Astrocyte of the cerebellum (primary cell): ENCODE results near the gene WFS1.

Experiments used
- DNase-seq: peaks from one replicate; pipeline ENCODE4 v3.0.0-alpha.2; 2011; ENCODE audit warnings: low read depth
- H3K4me3 ChIP-seq: 2 replicates; pipeline ENCODE4 v1.5.1; 2011; ENCODE audit warnings: mild to moderate bottlenecking, low read depth, low read length, moderate library complexity
- in situ Hi-C: cut with HindIII; loops from 2 replicates; pipeline ENCODE4 v1.10.0; 2017; ENCODE audit warnings: low sequenced_read_pairs
- TF ChIP-seq, protein P1 (sequence below): IDR thresholded peaks from 2 replicates; pipeline ENCODE4 v1.5.1; 2012; ENCODE audit warnings: low read length, low read depth, moderate library complexity, mild to moderate bottlenecking; ENCODE audit errors: missing control alignments

The WFS1 gene

DNA sequence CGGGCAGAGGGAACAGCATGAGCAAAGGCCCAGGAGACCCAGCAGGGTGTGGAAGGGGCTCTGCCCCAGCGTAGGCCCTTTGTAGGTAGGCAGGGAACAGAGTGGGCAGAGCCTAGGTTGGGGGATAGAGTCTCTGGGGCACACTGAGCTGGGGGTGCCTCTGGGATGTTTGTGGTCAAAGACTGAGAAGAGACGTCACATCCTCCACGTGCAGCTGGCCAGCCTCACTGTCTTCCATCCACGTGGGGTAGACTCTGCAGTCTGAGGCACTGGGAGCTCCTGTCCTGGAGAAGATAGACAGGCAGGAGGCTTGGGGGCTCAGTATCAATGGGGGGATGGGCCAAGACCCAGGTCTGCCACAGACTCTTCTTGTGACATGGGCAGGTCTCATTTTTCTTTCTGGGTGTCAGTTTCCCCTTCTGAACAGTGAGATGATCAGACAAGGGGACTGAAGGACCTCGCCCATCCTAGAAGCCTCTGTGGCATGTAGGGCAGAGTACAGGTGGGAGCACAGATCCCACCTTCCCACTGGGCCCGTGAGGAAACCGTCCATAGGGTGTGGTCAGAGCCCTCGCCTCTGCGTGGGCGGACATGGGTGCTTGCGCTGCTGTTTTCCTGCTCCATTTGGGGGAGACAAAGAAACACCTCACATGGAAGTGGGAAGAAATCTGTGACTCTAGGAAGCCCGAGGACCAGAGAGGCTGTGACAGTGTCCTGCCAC, 22.9 kb downstream of the WFS1 start:
- TF ChIP-seq, protein P1, sequence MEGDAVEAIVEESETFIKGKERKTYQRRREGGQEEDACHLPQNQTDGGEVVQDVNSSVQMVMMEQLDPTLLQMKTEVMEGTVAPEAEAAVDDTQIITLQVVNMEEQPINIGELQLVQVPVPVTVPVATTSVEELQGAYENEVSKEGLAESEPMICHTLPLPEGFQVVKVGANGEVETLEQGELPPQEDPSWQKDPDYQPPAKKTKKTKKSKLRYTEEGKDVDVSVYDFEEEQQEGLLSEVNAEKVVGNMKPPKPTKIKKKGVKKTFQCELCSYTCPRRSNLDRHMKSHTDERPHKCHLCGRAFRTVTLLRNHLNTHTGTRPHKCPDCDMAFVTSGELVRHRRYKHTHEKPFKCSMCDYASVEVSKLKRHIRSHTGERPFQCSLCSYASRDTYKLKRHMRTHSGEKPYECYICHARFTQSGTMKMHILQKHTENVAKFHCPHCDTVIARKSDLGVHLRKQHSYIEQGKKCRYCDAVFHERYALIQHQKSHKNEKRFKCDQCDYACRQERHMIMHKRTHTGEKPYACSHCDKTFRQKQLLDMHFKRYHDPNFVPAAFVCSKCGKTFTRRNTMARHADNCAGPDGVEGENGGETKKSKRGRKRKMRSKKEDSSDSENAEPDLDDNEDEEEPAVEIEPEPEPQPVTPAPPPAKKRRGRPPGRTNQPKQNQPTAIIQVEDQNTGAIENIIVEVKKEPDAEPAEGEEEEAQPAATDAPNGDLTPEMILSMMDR: no peak
- no peak for DNase-seq
- in situ Hi-C loops: no loop called here
- no peak overlapping the region for H3K4me3 ChIP-seq

DNA sequence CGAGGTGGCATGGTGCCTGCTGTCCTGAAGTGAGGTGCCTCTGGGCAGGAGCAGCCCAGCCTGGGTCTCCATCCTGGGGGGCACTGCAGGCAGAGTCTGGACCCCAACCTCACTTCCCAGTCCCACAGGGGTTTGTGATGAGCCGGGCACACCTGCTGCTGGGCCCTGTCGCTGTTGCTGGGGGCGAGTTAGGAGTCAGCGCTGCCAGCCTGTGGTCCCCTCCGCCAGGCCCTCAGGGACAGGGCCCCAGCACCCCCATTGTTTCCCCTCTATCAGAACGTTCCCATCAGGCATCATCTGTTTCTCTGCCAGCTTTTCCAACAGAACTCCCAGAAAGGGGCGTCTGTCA, 23.4 kb downstream of the WFS1 start:
- H3K4me3 ChIP-seq: no peak overlapping the region
- TF ChIP-seq, protein P1: no peak
- DNase-seq: no peak
- in situ Hi-C loops: no loop called here

DNA sequence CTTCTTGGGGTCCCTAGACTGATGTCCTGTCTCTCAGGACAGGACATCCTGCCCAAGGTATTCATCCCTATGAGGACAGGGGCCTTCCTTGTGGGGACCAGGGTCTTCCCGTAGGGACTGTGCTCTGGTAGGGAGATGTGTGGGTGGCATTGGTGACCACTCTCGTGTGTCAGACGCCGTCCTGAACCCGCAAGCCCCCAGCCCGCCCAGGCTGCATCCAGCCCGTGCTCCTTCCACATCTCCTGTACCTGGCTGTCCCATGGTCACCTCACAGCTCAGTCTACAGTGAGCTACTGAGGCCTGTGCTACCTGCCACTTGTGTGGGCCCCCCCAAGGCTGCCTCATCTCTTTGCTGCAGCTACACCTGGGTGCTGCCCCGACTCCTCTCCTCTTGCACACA, 24.0 kb downstream of the WFS1 start:
- no peak for DNase-seq
- in situ Hi-C loops: no loop called here
- TF ChIP-seq, protein P1: no peak
- no peak overlapping the region for H3K4me3 ChIP-seq

DNA sequence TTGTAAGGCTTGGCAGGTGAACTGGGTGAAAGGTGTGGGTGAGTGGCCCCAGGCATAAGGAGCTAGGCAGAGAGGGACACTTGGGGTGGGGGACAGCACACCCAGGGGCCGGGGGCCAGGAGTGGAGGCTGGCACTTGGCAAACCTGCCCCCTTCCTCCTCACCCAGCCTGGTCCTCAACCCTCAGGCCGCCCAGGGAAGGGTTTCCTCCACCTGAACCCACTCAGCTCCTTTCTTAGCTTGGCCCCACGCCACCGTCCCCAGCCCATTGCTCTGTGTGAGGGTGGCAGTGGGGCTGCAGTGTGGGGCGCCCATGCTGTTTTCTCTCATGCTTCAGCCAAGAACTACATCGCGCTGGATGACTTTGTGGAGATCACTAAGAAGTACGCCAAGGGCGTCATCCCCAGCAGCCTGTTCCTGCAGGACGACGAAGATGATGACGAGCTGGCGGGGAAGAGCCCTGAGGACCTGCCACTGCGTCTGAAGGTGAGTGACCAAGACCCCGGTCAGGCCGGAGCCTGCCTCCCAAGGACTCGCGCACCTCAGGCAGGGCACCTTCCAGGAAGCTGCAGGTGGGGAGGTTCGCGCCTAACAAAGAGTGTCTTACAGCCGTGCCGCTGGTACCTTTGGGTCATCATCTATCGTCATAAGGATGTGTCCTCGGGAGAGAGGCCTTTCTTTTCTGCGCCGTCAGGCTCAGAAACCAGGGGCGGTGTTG, 25.2 kb downstream of the WFS1 start:
- in situ Hi-C loops: no loop called here

DNA sequence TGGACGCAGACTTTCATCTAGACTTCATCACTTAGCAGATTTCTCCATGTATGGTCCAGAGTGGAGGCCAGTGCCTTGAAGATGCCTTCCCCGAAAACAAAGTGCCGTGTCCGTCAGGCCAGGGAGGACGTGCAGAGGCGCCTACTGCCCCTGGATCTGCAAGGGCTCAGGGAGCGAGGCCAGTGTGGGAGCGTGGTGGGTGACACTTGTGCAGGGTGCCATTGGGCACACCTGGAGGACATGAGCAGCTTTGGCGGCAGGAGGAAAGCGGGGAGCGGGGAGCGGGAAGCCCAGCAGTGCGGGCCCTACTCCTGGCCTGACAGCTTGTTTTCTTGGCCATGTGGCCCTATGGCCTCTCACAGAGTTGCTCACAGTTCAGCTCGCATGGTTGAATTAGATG, 25.8 kb downstream of the WFS1 start:
- TF ChIP-seq, protein P1: no peak
- in situ Hi-C loops: no loop called here
- H3K4me3 ChIP-seq: no peak overlapping the region
- no peak for DNase-seq

More for the DNA sequence above, 25.2 kb downstream of the WFS1 start:
- H3K4me3 ChIP-seq: no peak overlapping the region
- no peak for DNase-seq
- TF ChIP-seq, protein P1: no peak

DNA sequence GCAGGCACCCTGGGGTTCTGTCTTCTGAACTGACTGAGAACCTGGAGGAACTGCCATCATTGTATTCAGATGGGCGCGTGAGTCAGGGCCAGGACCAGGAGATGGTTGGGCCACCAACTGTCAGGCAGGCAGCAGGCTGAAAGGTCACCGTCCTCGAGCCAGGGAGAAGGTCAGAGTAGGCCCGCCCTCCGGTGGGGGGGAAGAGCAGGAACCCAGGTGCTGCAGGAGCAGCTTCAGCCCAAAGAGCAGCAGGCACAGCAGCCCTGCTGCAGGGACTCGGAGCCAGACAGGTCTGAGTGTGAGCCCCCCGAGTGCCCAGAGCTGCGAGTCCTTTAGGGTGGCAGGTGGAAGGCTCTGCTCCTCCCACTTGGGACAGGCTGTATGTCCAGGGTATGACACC, 26.4 kb downstream of the WFS1 start:
- no peak overlapping the region for H3K4me3 ChIP-seq
- no peak for DNase-seq
- TF ChIP-seq, protein P1: no peak
- in situ Hi-C loops: no loop called here
